ENCODE results near the gene ITGAD.

ITGAD gene

DNA sequence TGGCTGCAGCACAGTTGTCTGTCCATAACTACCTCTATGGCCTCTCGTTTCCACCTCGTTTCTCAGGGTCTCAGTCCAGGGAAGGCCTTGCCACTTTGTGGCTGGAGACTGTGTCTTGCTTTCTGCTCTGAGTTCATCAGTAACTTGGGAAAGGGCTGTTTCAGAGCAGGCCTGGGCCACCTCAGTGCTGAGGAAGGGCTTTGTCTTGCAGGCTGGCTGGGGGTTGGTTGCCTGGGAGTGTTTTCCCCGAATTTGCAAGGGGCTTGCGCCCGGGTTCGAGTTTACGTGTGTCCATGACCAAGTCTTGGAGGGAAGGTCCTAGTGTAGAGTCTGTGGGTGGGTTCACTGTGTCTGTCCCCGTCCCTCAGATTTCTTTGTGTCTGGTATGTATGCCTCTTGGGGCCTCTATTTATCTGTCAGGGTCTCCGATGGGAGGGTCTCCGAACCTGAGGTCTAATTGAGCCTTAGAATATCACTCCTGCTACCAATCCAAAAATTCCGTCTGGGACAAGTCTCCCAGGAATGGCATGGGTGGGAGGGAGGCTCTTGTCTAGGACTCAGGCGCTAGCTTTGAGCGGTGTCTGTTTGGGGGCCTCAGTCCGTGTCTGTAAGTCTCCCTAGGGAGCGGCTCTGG is 78.2 kb downstream of the ITGAD start:
- DNase-seq (ENCODE audit: extremely low spot score, insufficient read length, low read depth) (no peak), FAIRE-seq (no peak)

DNA sequence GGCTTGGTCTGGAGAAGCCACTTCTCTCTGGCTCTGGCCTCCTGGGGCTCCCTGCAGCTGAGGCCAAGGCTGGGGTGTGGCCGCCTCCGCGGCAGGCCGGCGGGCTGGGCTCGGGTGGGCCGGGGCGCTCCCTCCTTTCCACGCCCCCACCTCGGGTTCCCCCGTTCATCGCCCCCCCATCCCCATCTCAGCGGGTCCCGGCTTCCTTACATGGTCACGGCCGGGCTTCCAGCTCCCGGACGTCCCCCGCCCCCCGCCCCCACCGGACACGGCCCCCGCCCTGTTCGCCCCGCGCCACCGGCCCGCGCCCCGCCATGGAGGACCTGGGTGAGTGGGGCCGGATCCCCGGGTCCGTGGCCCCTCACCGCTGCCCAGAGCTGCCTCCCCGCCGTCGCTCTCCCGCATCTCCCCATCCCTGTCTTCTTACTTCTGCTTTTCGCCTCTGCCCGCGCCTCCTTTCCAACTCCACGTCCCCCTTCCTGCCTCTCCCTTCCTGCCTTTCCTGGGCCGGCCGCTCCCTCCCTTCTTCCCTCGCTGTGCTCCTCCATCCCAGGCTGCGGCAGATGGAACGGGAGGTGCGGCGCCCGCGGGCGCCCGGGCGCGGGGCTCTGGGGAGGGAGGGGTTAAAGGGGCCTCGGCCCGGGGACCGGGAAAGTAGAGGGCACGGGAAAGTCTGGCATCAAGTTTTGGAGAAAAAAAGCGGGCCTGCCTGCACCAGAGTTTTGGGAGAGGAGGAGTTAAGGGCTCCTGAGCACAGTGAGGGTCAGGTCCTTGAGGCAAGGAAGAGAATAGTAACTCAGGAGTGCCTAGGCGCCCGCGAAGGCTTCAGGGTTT is 79.0 kb downstream of the ITGAD start, which contains the start of gene TGFB1I1:
Gene TGFB1I1 (plus strand): TSS at position 278 of the 834 bp plus-strand sequence. CDS start 37 bp downstream, at position 315.
- DNase-seq (ENCODE audit: extremely low spot score, insufficient read length, low read depth) = no peak
- FAIRE-seq = no peak

DNA sequence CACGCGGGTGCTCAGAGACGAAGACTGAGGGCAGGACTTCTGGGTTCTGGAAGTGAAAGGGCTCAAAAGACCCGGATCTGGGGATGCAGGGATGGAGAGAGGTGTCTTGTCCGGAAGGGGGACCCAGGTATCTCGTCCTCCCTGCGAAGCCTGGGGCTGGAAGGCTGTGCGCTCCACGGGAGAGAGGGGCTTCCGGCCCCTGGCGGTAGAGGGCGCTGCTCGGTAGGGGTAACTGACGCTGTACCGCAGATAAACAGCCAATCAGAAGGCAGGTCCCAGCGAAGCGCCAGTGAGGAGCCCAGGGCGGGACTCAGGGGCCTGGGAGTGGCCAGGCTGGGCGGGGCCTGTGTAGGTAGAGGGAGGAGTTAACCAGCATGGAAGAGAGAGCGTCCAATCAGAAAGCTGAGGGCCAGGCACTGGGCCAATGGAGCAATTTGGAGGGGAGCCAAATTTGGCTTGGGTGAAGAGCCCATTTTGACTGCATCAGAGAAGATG is 79.6 kb downstream of the ITGAD start:
- DNase-seq (ENCODE audit: extremely low spot score, insufficient read length, low read depth) (no peak), FAIRE-seq (peak; percentile 15)

DNA sequence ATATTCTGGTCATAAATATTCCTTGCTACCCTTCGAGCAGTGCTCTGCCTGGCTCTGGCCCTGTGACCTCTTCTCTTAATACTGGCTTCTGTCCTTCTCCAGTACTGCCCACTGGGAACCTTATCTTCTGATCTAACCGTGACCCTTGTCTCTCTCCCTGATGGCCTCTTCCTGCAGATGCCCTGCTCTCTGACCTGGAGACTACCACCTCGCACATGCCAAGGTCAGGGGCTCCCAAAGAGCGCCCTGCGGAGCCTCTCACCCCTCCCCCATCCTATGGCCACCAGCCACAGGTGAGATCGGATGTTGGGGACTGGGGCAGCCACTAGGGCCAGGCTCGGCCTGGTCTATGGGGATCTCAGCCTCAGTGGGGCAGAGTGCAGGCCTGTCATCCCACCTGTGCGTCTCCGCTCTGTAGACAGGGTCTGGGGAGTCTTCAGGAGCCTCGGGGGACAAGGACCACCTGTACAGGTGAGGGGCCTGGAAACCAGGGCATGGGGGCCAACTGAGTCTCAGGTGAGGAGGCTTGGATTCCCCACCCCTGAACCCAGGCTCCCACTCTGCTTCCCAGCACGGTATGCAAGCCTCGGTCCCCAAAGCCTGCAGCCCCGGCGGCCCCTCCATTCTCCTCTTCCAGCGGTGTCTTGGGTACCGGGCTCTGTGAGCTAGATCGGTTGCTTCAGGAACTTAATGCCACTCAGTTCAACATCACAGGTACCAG is 80.3 kb downstream of the ITGAD start:
- DNase-seq (ENCODE audit: extremely low spot score, insufficient read length, low read depth) (no peak), FAIRE-seq (no peak)

- DNase-seq (ENCODE audit: extremely low spot score, insufficient read length, low read depth) = no peak
- FAIRE-seq = no peak
These were observed 81.1 kb downstream of the ITGAD start for GRCh38 chr16:31474173-31474714.

- FAIRE-seq = no peak
- no peak for DNase-seq (ENCODE audit: extremely low spot score, insufficient read length, low read depth)
These were observed 81.9 kb downstream of the ITGAD start for GRCh38 chr16:31474773-31475738.

DNA sequence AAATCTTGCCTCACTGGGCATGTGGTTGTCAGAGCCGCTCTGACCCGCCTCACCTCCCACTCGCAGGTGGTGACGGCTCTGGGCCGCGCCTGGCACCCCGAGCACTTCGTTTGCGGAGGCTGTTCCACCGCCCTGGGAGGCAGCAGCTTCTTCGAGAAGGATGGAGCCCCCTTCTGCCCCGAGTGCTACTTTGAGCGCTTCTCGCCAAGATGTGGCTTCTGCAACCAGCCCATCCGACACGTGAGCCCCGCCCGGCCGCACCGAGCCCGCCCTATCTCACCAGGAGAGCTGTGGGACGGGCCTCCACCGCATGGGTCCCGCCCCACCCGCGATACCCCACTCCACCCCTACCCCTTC is 82.8 kb downstream of the ITGAD start:
- DNase-seq (ENCODE audit: extremely low spot score, insufficient read length, low read depth) = no peak
- no peak for FAIRE-seq
